Lower leg skin (tissue), 4 donors: ENCODE measurements around the gene BHLHE40. TPM values are rescaled to one million over a fixed set of nuclear protein-coding genes. Genes with fewer than 3 reads are reported as not detected.

ENCODE experiments used
- DNase-seq, 2 donors: peaks; one replicate each; pipeline ENCODE4 v3.0.0-alpha.2; 2019; ENCODE audit warnings: low spot score in 2 of 2
- H3K4me3 ChIP-seq: fragments of 200-600 bp; sonication (generic); 2 replicates; pipeline ENCODE4 v1.5.1; 2017; ENCODE audit warnings: mild to moderate bottlenecking, low read depth; ENCODE audit not compliant: poor library complexity, severe bottlenecking
- POLR2A ChIP-seq, 2 donors: fragments of 450-650 bp; IDR thresholded peaks; one replicate each; pipeline ENCODE4 v1.6.1; 2016 to 2017; ENCODE audit warnings: antibody characterized with exemption in 2 of 2, mild to moderate bottlenecking in 1 of 2, moderate library complexity in 1 of 2
- WGBS, 2 donors: methylation state at CpG; one replicate each; pipeline ENCODE4 v1.1.5; 2018; 5-methylcytosine and 5-hydroxymethylcytosine counted together
- intact Hi-C: fragments of 100-400 bp; cut with DNase I; formaldehyde crosslinking; loops from one replicate; pipeline ENCODE4 v1.15.0; 2023; ENCODE audit warnings: low total_unique reads
- total RNA-seq, 4 donors: library from RNA; depleted of rRNA; stranded (reverse); fragments of >200 nt; gene quantifications; one replicate each; pipeline ENCODE4 v1.1.0, GENCODE V29; 2016
- TF ChIP-seq, protein P1 (sequence below), 3 donors: fragments of 450-650 bp; IDR thresholded peaks; one replicate each; pipeline ENCODE4 v1.5.1; 2016; ENCODE audit warnings: antibody characterized with exemption in 3 of 3, mild to moderate bottlenecking in 3 of 3, moderate library complexity in 2 of 3

Gene BHLHE40
- total RNA-seq, 4 donors from 2014 or later = 69.9 to 178 (median 143) TPM

DNA sequence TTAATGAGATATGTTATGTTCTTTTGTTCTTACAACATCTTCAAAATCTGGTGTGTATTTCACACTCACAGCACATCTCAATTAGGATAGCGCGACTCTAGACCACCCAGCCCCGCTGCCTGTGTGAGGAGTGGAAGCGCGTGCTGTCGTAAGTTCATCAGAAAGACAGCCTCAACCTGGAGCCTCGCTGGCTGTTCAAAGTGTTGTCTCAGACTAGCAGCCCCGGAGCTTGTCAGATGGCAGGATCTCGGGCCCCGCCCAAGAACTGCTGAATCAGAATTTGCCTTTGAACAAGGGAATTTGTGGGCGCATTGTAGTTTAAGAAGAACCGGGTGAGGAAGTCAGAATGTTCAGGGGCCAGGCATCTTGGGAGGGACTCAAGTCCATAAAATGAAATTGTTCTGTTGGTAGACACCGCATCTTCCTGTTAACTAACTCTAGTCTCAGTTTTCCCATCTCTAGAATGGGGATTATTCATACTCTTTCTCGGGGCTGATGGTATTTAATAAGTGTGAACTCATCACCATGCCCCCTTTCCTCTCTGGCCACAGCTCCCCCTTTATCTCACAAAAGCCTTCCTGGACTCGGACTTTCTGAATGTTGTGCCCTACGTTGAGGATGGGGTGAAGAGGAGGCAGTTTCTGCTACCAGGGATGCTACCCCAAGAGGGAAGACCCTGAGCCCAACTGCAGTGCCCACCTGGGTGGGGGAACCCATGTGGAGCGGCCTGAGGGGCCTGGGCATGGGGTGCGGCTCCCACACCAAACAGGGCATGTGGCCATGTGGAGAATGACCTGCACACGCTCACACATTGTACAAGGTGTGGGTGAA, 40.4 kb downstream of the BHLHE40 start:
- TF ChIP-seq POLR2A (IDR thresholded peaks at IDR 0.05) = no peak
- TF ChIP-seq, protein P1, sequence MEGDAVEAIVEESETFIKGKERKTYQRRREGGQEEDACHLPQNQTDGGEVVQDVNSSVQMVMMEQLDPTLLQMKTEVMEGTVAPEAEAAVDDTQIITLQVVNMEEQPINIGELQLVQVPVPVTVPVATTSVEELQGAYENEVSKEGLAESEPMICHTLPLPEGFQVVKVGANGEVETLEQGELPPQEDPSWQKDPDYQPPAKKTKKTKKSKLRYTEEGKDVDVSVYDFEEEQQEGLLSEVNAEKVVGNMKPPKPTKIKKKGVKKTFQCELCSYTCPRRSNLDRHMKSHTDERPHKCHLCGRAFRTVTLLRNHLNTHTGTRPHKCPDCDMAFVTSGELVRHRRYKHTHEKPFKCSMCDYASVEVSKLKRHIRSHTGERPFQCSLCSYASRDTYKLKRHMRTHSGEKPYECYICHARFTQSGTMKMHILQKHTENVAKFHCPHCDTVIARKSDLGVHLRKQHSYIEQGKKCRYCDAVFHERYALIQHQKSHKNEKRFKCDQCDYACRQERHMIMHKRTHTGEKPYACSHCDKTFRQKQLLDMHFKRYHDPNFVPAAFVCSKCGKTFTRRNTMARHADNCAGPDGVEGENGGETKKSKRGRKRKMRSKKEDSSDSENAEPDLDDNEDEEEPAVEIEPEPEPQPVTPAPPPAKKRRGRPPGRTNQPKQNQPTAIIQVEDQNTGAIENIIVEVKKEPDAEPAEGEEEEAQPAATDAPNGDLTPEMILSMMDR (IDR thresholded peaks at IDR 0.05) = no peak
- no peak overlapping the region for H3K4me3 ChIP-seq
- intact Hi-C loops = loop anchor here (5.0 to 10.0 kb wide), 2 partner anchors 37 to 305 kb away; no protein-coding TSS in a partner anchor
- DNase-seq = peak; percentile 77 to 93
- WGBS, 2 donors = 57 to 65% methylated on average over 19 of the region's 19 CpGs

GRCh38 chr3:5020242-5020722, 41.0 kb downstream of the BHLHE40 start:
- 43 to 60% methylated on average over 7 of the region's 7 CpGs for WGBS, 2 donors
- DNase-seq = no peak
- H3K4me3 ChIP-seq = no peak overlapping the region
- TF ChIP-seq, protein P1 (IDR thresholded peaks at IDR 0.05) = no peak
- no peak for TF ChIP-seq POLR2A (IDR thresholded peaks at IDR 0.05)
- intact Hi-C loops = loop anchor here (5.0 to 10.0 kb wide), 2 partner anchors 38 to 305 kb away; no protein-coding TSS in a partner anchor

DNA sequence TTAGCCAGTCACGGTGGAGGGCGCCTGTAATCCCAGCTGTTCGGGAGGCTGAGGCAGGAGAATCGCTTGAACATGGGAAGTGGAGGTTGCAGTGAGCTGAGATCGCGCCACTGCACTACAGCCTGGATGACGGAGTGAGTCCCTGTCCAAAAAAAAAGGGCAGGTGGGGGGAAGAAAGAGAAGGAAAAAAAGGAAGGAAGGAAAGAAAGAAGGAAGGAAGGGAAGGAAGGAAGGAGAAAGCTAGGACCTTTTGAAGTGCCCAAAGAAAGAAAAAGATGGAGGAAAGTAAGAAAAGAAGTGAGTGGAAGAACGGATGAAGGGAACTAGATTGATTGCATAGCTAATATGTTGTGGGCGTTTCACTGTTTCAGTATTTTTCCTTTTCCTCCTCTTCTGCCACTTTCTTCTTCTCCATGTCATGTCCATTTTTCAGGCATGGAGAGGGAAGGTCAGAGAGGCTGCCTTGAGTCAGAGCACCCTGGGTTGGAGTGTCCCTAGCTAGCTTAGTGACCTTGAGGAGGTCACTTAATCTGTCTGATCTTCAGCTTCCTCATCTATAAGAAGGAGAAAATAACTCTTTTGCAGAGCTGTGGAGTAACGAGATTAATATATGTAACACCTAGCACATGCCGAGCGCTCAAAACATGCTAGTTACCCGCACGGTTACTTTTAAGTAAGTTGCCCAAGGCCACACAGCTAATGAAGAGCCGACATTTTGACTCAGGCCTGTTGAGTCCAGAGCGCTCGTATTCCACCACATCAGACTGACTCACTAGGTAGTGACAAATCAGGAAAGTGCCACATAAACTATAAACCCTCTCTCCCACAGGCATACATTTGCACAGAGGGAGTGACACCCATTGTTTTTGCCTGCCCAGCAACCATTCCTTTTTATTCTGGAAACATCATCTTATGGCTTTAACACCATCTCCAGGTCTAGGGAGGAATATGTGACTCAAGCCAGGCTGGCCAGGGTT, 42.2 kb downstream of the BHLHE40 start:
- intact Hi-C loops = loop anchor here (5.0 to 10.0 kb wide), 2 partner anchors 39 to 307 kb away; no protein-coding TSS in a partner anchor
- no peak for DNase-seq
- TF ChIP-seq, protein P1 (IDR thresholded peaks at IDR 0.05) = no peak
- 81 to 84% methylated on average over 17 of the region's 17 CpGs for WGBS, 2 donors
- H3K4me3 ChIP-seq = no peak overlapping the region

DNA sequence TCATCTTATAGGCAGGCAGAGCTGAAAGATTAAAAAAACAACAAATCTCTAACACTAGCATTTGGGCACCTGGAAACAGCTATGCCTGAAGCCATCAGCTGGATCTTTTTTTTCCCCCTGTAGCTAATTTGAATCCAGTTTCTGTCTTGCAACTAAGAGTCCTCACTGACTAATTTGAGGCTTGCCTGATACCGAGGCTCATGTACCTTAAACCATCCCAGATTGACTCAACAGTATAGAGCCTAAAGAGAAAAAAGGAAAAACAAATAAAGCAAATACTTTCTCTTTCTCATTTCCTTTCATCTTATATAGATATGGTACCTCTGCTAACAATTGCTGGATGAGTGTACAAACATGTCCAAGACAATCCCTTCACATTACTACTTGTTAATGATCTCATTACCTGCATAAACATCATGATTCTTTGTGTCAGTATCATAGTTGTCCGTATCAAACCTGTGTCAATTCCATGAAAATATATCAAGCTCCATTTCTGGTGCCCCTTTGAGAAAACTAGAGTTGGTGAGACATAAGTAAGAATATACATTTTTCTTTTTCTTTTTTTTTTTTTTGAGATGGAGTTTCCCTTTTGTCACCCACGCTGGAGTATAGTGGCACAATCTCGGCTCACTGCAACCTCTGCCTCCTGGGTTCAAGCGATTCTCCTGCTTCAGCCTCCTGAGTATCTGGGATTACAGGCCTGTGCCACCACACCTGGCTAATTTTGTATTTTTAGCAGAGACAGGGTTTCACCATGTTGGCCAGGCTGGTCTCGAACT, 43.1 kb downstream of the BHLHE40 start:
- 79% methylated on average over 6 of the region's 6 CpGs for WGBS, 2 donors

More for the DNA sequence above, 43.1 kb downstream of the BHLHE40 start:
- no peak overlapping the region for H3K4me3 ChIP-seq
- no peak for TF ChIP-seq POLR2A (IDR thresholded peaks at IDR 0.05)
- TF ChIP-seq, protein P1 (IDR thresholded peaks at IDR 0.05) = no peak
- no peak for DNase-seq
- intact Hi-C loops = loop anchor here (5.0 to 10.0 kb wide), 2 partner anchors 40 to 308 kb away; no protein-coding TSS in a partner anchor
